Progenitor cell of endocrine pancreas (in vitro differentiated cells): ENCODE results near the gene CA5B. TPM values are rescaled to one million over a fixed set of nuclear protein-coding genes. Genes with fewer than 3 reads are reported as not detected.

Source experiments
- DNase-seq: peaks from one replicate; pipeline ENCODE4 v3.0.0; 2021; ENCODE audit warnings: low spot score; ENCODE audit not compliant: unreplicated experiment
- H3K27ac Mint-ChIP-seq: 2 replicates; pipeline ENCODE4 v1.8.0; 2021; ENCODE audit warnings: mild to moderate bottlenecking, moderate library complexity, mixed read lengths
- H3K27me3 Mint-ChIP-seq: 2 replicates; pipeline ENCODE4 v1.8.0; 2021; ENCODE audit warnings: mixed read lengths
- H3K36me3 Mint-ChIP-seq: 2 replicates; pipeline ENCODE4 v1.8.0; 2022; ENCODE audit warnings: mixed read lengths; ENCODE audit not compliant: insufficient read depth
- H3K4me1 Mint-ChIP-seq: 2 replicates; pipeline ENCODE4 v1.8.0; 2021; ENCODE audit warnings: low read depth, mixed read lengths
- H3K4me3 Mint-ChIP-seq: 2 replicates; pipeline ENCODE4 v1.8.0; 2021; ENCODE audit warnings: low read depth, mild to moderate bottlenecking, moderate library complexity, mixed read lengths
- H3K9me3 Mint-ChIP-seq: 2 replicates; pipeline ENCODE4 v1.8.0; 2021; ENCODE audit warnings: low read depth, mixed read lengths
- CTCF ChIP-seq: fragments of 200-600 bp; sonication (generic); IDR thresholded peaks from one replicate; pipeline ENCODE4 v1.5.0; 2021; ENCODE audit warnings: antibody characterized with exemption, mild to moderate bottlenecking; ENCODE audit not compliant: unreplicated experiment
- total RNA-seq: library from RNA; stranded (reverse); gene quantifications from 2 replicates; pipeline ENCODE4 v1.2.1, GENCODE V29; 2021

Gene CA5B
- total RNA-seq, 1 donor from 2014 or later = 9.7 TPM

- Mint-ChIP-seq H3K9me3 (no peaks in the 10 kb centered on the region), H3K36me3 (peaks cover 1% of the 10 kb centered on the region), H3K4me1 (peaks cover 14% of the 10 kb centered on the region), H3K27ac (no peak overlapping the region), H3K27me3 (peaks cover 4% of the 10 kb centered on the region), H3K4me3 (no peak overlapping the region)
- no peak for DNase-seq
- no peak for TF ChIP-seq CTCF
These were observed 23.5 kb upstream of the CA5B start for GRCh38 chrX:15714529-15714928.

- peaks cover 3% of the 10 kb centered on the region for H3K27me3 Mint-ChIP-seq
- no peaks in the 10 kb centered on the region for H3K9me3 Mint-ChIP-seq
- TF ChIP-seq CTCF = no peak
- H3K27ac Mint-ChIP-seq = no peak overlapping the region
- H3K4me3 Mint-ChIP-seq = no peak overlapping the region
- peaks cover 1% of the 10 kb centered on the region for H3K36me3 Mint-ChIP-seq
- peaks cover 14% of the 10 kb centered on the region for H3K4me1 Mint-ChIP-seq
- DNase-seq = no peak
These were observed 19.6 kb upstream of the CA5B start for GRCh38 chrX:15718283-15718970.

GRCh38 chrX:15719324-15719968 lies 18.6 kb upstream of the CA5B start:
- H3K27me3 Mint-ChIP-seq = no peaks in the 10 kb centered on the region
- no peak for TF ChIP-seq CTCF
- no peaks in the 10 kb centered on the region for H3K9me3 Mint-ChIP-seq
- H3K27ac Mint-ChIP-seq = no peak overlapping the region
- H3K36me3 Mint-ChIP-seq = peaks cover 1% of the 10 kb centered on the region
- peaks cover 14% of the 10 kb centered on the region for H3K4me1 Mint-ChIP-seq
- DNase-seq = no peak
- no peak overlapping the region for H3K4me3 Mint-ChIP-seq

GRCh38 chrX:15721911-15722310 lies 16.2 kb upstream of the CA5B start:
- no peaks in the 10 kb centered on the region for H3K27me3 Mint-ChIP-seq
- peaks cover 1% of the 10 kb centered on the region for H3K36me3 Mint-ChIP-seq
- H3K9me3 Mint-ChIP-seq = no peaks in the 10 kb centered on the region
- TF ChIP-seq CTCF = no peak
- no peak for DNase-seq
- H3K4me3 Mint-ChIP-seq = no peak overlapping the region
- H3K4me1 Mint-ChIP-seq = peaks cover 14% of the 10 kb centered on the region
- H3K27ac Mint-ChIP-seq = no peak overlapping the region

- Mint-ChIP-seq H3K36me3 (peaks cover 4% of the 10 kb centered on the region), H3K27me3 (no peaks in the 10 kb centered on the region), H3K9me3 (peaks cover 5% of the 10 kb centered on the region), H3K27ac (no peak overlapping the region), H3K4me3 (no peak overlapping the region), H3K4me1 (peaks cover 3% of the 10 kb centered on the region)
- DNase-seq = no peak
- no peak for TF ChIP-seq CTCF
These were observed 14.1 kb upstream of the CA5B start for GRCh38 chrX:15723887-15724517.
